Spleen (tissue), 13 donors: Measurements from ENCODE around the gene CRHBP. TPM values are rescaled to one million over a fixed set of nuclear protein-coding genes. Genes with fewer than 3 reads are reported as not detected.
"Not testable (repeated sequence)": the region's sequence is repeated elsewhere in the genome, so short reads cannot be mapped to it uniquely, and the experiment has no call there.

Experiments used
- DNase-seq: peaks from one replicate; pipeline ENCODE4 v3.0.0-alpha.2; 2020
- H3K27ac ChIP-seq, 8 donors: fragments of 200-600 bp; sonication (generic) in 7 of 8; 1 replicate in 4 of 8; 2 replicates in 4 of 8; pipeline versions ENCODE4 v1.5.0 to v1.8.0; 2016 to 2021; ENCODE audit warnings: inconsistent platforms in 4 of 8, mild to moderate bottlenecking in 4 of 8, moderate library complexity in 1 of 8
- H3K27me3 ChIP-seq, 7 donors: fragments of 200-600 bp; sonication (generic) in 6 of 7; replicated peaks in 1 of 7; 1 replicate in 4 of 7; 2 replicates in 3 of 7; pipeline versions ENCODE4 v1.5.0 to v1.8.0; 2016 to 2021; ENCODE audit warnings: inconsistent platforms in 3 of 7, mild to moderate bottlenecking in 1 of 7
- H3K36me3 ChIP-seq, 6 donors: fragments of 200-600 bp; sonication (generic) in 5 of 6; 1 replicate in 4 of 6; 2 replicates in 2 of 6; pipeline versions ENCODE4 v1.5.0 to v1.8.0; 2016 to 2021; ENCODE audit warnings: inconsistent platforms in 2 of 6
- H3K4me1 ChIP-seq, 6 donors: fragments of 200-600 bp; sonication (generic) in 5 of 6; 1 replicate in 3 of 6; 2 replicates in 3 of 6; pipeline versions ENCODE4 v1.5.0 to v1.8.0; 2016 to 2021; ENCODE audit warnings: inconsistent platforms in 3 of 6
- H3K4me3 ChIP-seq, 8 donors: fragments of 200-600 bp; sonication (generic) in 7 of 8; 1 replicate in 4 of 8; 2 replicates in 4 of 8; pipeline versions ENCODE4 v1.5.0 to v1.8.0; 2016 to 2021; ENCODE audit warnings: inconsistent platforms in 4 of 8, mild to moderate bottlenecking in 4 of 8, moderate library complexity in 2 of 8
- H3K9me3 ChIP-seq, 8 donors: fragments of 200-600 bp; sonication (generic) in 7 of 8; 1 replicate in 4 of 8; 2 replicates in 4 of 8; pipeline versions ENCODE4 v1.5.0 to v1.8.0; 2016 to 2021; ENCODE audit warnings: inconsistent platforms in 4 of 8
- POLR2A ChIP-seq, 3 donors: fragments of 450-650 bp; IDR thresholded peaks; one replicate each; pipeline ENCODE4 v1.5.1; 2017; ENCODE audit warnings: antibody characterized with exemption in 3 of 3, mild to moderate bottlenecking in 1 of 3
- POLR2AphosphoS5 ChIP-seq, 3 donors: sonication (generic); formaldehyde crosslinking; IDR thresholded peaks; one replicate each; pipeline ENCODE4 v1.5.1; 2017; ENCODE audit warnings: antibody characterized with exemption in 3 of 3
- WGBS, 5 donors: extraction: QIAGEN DNeasy Blood & Tissue Kit in 3 of 5; methylation state at CpG; one replicate each; pipeline versions ENCODE4 v1.1.5 to v1.1.7; 2013 to 2018; 5-methylcytosine and 5-hydroxymethylcytosine counted together
- intact Hi-C: fragments of 100-400 bp; cut with DNase I; formaldehyde crosslinking; loops from one replicate; pipeline ENCODE4 v1.15.0; 2023; ENCODE audit warnings: low total_unique reads
- long read RNA-seq, 2 donors: transcript quantifications; one replicate each; lab custom pipeline, GENCODE V29; 2026
- polyA plus RNA-seq, 3 donors: library from polyadenylated mRNA; stranded (reverse); fragments of 200-250 nt; gene quantifications; one replicate each; pipeline ENCODE4 v1.2.1, GENCODE V29; 2013
- total RNA-seq, 7 donors: library from RNA; depleted of rRNA in 3 of 7; stranded (reverse); fragments of >200 nt in 3 of 7; fragmentation: NEBNext Ultra II Directional in 4 of 7; extraction: Animal tissue kit (Norgen Biotek cat#: 25700) in 4 of 7; gene quantifications; one replicate each; pipeline versions ENCODE4 v1.1.0 to v1.2.1, GENCODE V29; 2016 to 2021
- TF ChIP-seq, protein P1 (sequence below), 11 experiments: fragments of 200-600 bp in 7 of 11; fragments of 450-650 bp in 4 of 11; sonication (generic) in 4 of 11; IDR thresholded peaks in 8 of 11; conservative IDR thresholded peaks in 3 of 11; 1 replicate in 7 of 11; 2 replicates in 4 of 11; pipeline versions ENCODE4 v1.4.0 to v1.8.0; 2016 to 2021; ENCODE audit warnings: antibody characterized with exemption in 11 of 11, inconsistent platforms in 4 of 11, mild to moderate bottlenecking in 1 of 11
- donor health status: healthy with polysubstance abuse.
- donor health status: DM: no; HTN: no; CAD: no; lungs with moderate emphysema.
- donor health status: DM: no; HTN: no; CAD: no.
- donor health status: Bipolar disorder and iron deficiency.
- donor health status: healthy.
- donor health status: DM: no; HTN: no; CAD: no.
- donor health status: DM: yes; HTN: yes; CAD: no.

Gene CRHBP, protein sequence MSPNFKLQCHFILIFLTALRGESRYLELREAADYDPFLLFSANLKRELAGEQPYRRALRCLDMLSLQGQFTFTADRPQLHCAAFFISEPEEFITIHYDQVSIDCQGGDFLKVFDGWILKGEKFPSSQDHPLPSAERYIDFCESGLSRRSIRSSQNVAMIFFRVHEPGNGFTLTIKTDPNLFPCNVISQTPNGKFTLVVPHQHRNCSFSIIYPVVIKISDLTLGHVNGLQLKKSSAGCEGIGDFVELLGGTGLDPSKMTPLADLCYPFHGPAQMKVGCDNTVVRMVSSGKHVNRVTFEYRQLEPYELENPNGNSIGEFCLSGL
- 100 to 1,000 TPM in 3 of 7 donors, 10 to 100 TPM in 4; 21.5 to 147 (median 98.5) TPM for total RNA-seq
- polyA plus RNA-seq, result 10 to 100 TPM in 2 of 3 donors, 1 to 10 TPM in 1; 8.7 to 45.4 (median 17.2) TPM
- long read RNA-seq, donor 1, transcript CRHBP-202 (2 exons, 455 nt), result major isoform, 6 of 8 reads
- long read RNA-seq, donor 1, partial matches to known transcripts, result 0 of 8 reads
- long read RNA-seq, donor 1, other reads (novel, unspliced or antisense), result 0 of 8 reads
- long read RNA-seq, donor 2, transcript CRHBP-202 (2 exons, 455 nt), result major isoform, 10 of 12 reads
- long read RNA-seq, donor 2, partial matches to known transcripts, result 0 of 12 reads
- long read RNA-seq, donor 2, other reads (novel, unspliced or antisense), result 0 of 12 reads

DNA sequence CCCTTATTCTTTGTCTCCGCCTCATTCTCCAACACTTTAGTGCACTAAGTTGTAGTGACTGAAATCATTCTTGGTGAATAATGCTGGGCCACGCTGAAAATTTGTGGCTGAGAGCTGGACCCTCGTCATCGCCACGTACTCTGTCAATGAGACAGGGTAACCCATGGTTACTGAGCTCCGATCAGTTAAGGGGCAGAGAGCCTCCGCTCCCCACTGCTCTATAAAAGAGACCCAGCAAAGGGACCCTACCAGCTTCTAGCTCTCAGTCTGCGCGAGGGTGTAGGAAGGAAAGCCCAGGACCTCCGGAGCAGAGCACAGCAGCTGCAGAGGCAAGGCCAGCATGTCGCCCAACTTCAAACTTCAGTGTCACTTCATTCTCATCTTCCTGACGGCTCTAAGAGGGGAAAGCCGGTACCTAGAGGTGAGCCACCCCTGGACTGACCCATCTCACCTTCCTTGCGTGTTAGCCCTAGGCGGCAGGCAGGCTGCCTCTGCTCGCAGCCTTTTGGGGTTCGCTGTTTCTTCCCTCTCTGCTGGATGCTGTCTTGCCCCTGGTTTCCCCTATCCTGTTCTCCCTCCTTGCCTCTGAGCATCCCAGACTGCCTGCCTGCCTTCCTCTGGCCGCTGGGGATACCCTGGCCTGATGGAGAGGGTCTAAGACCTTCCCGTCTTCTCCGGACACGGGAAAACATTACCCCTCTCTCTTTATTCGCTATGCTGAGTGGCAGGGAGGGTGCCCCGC is at the start of gene CRHBP:
CRHBP (plus strand) TSS at position 251 of the 742 bp plus-strand sequence; CDS start at position 341, 90 bp downstream.
- peaks cover 0 to 48% (median 23%) of the 10 kb centered on the region in 7 donors for H3K27me3 ChIP-seq
- no peak for DNase-seq
- peak in 1 of 3 donors; percentile 3 for TF ChIP-seq POLR2AphosphoS5 (IDR thresholded peaks at IDR 0.05)
- TF ChIP-seq POLR2A (IDR thresholded peaks at IDR 0.05), result no peak
- TF ChIP-seq, protein P1, sequence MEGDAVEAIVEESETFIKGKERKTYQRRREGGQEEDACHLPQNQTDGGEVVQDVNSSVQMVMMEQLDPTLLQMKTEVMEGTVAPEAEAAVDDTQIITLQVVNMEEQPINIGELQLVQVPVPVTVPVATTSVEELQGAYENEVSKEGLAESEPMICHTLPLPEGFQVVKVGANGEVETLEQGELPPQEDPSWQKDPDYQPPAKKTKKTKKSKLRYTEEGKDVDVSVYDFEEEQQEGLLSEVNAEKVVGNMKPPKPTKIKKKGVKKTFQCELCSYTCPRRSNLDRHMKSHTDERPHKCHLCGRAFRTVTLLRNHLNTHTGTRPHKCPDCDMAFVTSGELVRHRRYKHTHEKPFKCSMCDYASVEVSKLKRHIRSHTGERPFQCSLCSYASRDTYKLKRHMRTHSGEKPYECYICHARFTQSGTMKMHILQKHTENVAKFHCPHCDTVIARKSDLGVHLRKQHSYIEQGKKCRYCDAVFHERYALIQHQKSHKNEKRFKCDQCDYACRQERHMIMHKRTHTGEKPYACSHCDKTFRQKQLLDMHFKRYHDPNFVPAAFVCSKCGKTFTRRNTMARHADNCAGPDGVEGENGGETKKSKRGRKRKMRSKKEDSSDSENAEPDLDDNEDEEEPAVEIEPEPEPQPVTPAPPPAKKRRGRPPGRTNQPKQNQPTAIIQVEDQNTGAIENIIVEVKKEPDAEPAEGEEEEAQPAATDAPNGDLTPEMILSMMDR (IDR thresholded peaks at IDR 0.05 in 8 of 11, conservative IDR thresholded peaks at IDR 0.05 in 3 of 11), result no peak
- peak within 1 kb of the TSS; percentile 38 to 74 (median 50) for H3K4me3 ChIP-seq
- peak within 1 kb of the TSS; percentile 35 to 83 (median 78) for H3K27ac ChIP-seq
- WGBS, 5 donors, result 5 to 19% (median 14%) methylated on average over 20 to 23 of the region's 23 CpGs
- H3K9me3 ChIP-seq, result no peaks in the 10 kb centered on the region
- intact Hi-C loops, result no loop called here
- no peaks in the 10 kb centered on the region for H3K36me3 ChIP-seq
- peaks cover 5 to 35% (median 20%) of the 10 kb centered on the region in 6 donors for H3K4me1 ChIP-seq

DNA sequence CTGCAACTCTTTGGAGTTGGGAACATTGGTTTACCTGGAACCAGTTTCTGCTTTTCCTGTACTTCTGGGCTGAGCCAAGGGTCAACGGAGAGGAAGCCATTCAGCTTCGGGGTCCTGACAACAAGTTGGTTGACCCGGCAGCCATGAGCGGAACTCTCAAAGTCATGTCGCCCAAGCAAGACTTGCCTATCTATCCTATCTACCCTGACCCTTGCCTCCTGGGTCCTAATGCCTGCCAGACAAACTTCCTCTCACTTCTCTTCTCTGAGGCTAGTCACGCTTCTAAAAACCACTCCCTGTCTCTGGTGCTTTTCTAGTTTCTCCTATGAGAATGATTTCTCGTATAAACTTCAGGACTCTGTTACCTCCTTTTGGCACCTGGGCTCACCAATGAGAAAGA is 44.7 kb upstream of the CRHBP start:
- Histone ChIP-seq H3K9me3 (peaks cover 0 to 1% (median 0%) of the 10 kb centered on the region in 8 donors), H3K27ac (no peak overlapping the region), H3K36me3 (no peaks in the 10 kb centered on the region), H3K4me1 (no peaks in the 10 kb centered on the region), H3K4me3 (no peak overlapping the region), H3K27me3 (no peaks in the 10 kb centered on the region)
- intact Hi-C loops, result no loop called here
- TF ChIP-seq, protein P1 (IDR thresholded peaks at IDR 0.05 in 8 of 11, conservative IDR thresholded peaks at IDR 0.05 in 3 of 11), result no peak
- TF ChIP-seq POLR2AphosphoS5 (IDR thresholded peaks at IDR 0.05) (no peak), POLR2A (IDR thresholded peaks at IDR 0.05) (no peak)
- no peak for DNase-seq
- WGBS, 5 donors, result 72 to 91% (median 80%) methylated on average over 7 of the region's 7 CpGs

DNA sequence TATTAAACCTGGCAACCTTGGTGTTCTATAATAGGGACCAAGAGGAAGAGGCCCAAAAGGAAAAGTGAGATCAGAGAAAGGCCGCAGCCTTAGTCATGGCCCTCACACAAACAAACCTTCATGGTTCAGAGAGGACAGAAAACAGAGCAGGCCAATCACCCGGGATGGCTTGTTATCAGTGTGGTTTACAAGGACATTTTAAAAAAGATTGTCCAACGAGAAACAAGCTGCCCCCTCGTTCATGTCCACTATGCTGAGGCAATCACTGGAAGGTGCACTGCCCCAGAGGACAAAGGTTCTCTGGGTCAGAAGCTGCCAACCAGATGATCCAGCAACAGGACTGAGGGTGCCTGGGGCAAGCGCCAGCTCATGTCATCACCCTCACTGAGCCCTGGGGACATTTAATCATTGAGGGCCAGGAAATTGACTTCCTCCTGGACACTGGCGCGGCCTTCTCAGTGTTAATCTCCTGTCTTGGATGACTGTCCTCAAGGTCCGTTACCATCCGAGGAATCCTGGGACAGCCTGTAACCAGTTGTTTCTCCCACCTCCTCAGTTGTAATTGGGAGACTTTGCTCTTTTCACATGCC is 42.4 kb upstream of the CRHBP start:
- WGBS, 5 donors, result 70 to 85% (median 77%) methylated on average over 9 of the region's 9 CpGs
- Histone ChIP-seq H3K27ac (peak overlapping the region in 6 of 8 donors; percentile 50 to 61 (median 56)), H3K9me3 (peaks cover 0 to 14% (median 2%) of the 10 kb centered on the region in 8 donors)
- H3K4me3 ChIP-seq, H3K27me3 ChIP-seq, intact Hi-C loops, DNase-seq, H3K4me1 ChIP-seq, H3K36me3 ChIP-seq: not testable (repeated sequence)

DNA sequence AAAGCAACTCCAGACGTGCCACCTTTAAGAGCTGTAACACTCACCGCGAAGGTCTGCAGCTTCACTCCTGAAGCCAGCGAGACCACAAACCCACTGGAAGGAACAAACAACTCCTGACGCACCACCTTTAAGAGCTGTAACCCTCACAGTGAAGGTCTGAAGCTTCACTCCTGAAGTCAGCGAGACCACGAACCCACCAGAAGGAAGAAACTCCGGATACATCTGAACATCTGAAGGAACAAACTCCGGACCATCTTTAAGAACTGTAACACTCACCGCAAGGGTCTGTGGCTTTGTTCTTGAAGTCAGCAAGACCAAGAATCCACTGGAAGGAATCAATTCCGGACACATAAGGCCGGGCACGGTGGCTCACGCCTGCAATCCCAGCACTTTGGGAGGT is 38.2 kb upstream of the CRHBP start:
- 74 to 82% (median 80%) methylated on average over 14 of the region's 14 CpGs for WGBS, 5 donors

More for the DNA sequence above, 38.2 kb upstream of the CRHBP start:
- H3K36me3 ChIP-seq, H3K4me3 ChIP-seq, intact Hi-C loops, H3K27me3 ChIP-seq, H3K4me1 ChIP-seq, H3K27ac ChIP-seq, DNase-seq: not testable (repeated sequence)
- peaks cover 0 to 20% (median 3%) of the 10 kb centered on the region in 8 donors for H3K9me3 ChIP-seq
